Endothelial cell of umbilical vein (primary cell): Measurements from ENCODE around the gene SLC38A8. TPM values are rescaled to one million over a fixed set of nuclear protein-coding genes. Genes with fewer than 3 reads are reported as not detected.

Experiments used
- BruUV-seq: library from RNA; stranded (reverse); fragments of 400-500 nt; replicated peaks from 2 replicates; lab custom pipeline; 2021; lab: Mats Ljungman, UMichigan
- CTCF ChIA-PET: fragments of 300-600, 350-600 bp; sonication (Branson Sonifier 250); formaldehyde crosslinking; loops from one replicate; lab custom pipeline; 2021; ENCODE audit warnings: antibody characterized with exemption, inconsistent platforms; lab: Charles Lee
- POLR2A ChIA-PET: fragments of 300-600, 350-600 bp; sonication (Branson Sonifier 250); formaldehyde crosslinking; loops from one replicate; lab custom pipeline; 2021; ENCODE audit warnings: antibody characterized with exemption, inconsistent platforms; lab: Charles Lee
- DNase-seq: peaks from one replicate; pipeline ENCODE4 v3.0.0-alpha.2; 2011; ENCODE audit warnings: low read depth, low spot score
- FAIRE-seq: peaks from 2 replicates; lab custom pipeline; 2011; peaks lifted over from hg19 to GRCh38; lab: Jason Lieb, UNC
- H2AFZ ChIP-seq: 2 replicates; pipeline ENCODE4 v1.6.0; 2012; ENCODE audit warnings: low read depth, low read length, control low read depth, inconsistent platforms
- H3K27ac ChIP-seq: 2 replicates; pipeline ENCODE4 v1.5.1; 2011; ENCODE audit warnings: low read depth, mild to moderate bottlenecking, control low read depth, low read length, moderate library complexity; ENCODE audit not compliant: insufficient read depth
- H3K27me3 ChIP-seq, 2 experiments: 2 replicates each; pipeline versions ENCODE4 v1.6.0 to v1.6.1; 2011; ENCODE audit warnings: low read length in 2 of 2, mixed read lengths in 1 of 2; ENCODE audit not compliant: control insufficient read depth in 2 of 2, insufficient read depth in 2 of 2
- H3K36me3 ChIP-seq, 2 experiments: 2 replicates in 1 of 2; 3 replicates in 1 of 2; pipeline ENCODE4 v1.5.1; 2011; ENCODE audit warnings: low read length in 2 of 2, mild to moderate bottlenecking in 1 of 2, moderate library complexity in 1 of 2; ENCODE audit not compliant: control insufficient read depth in 2 of 2, insufficient read depth in 2 of 2; ENCODE audit errors: extremely low read depth in 1 of 2
- H3K4me1 ChIP-seq: 3 replicates; pipeline ENCODE4 v1.5.1; 2011; ENCODE audit warnings: mild to moderate bottlenecking, low read length; ENCODE audit not compliant: control insufficient read depth, insufficient read depth; ENCODE audit errors: extremely low read depth
- H3K4me2 ChIP-seq: 2 replicates; pipeline ENCODE4 v1.6.1; 2011; ENCODE audit warnings: low read length, control low read depth, mixed read lengths; ENCODE audit not compliant: insufficient read depth
- H3K4me3 ChIP-seq, 3 experiments: fragments of 200-600 bp in 1 of 3; sonication (generic), shearing (Covaris generic) in 1 of 3; replicated peaks in 1 of 3; 2 replicates each; pipeline ENCODE4 v1.5.1; 2011 to 2016; ENCODE audit warnings: control low read depth in 3 of 3, low read length in 3 of 3, mild to moderate bottlenecking in 2 of 3, inconsistent platforms in 1 of 3, low read depth in 1 of 3, moderate library complexity in 1 of 3; ENCODE audit not compliant: insufficient read depth in 1 of 3
- H3K79me2 ChIP-seq: 2 replicates; pipeline ENCODE4 v1.6.0; 2012; ENCODE audit warnings: low read length, inconsistent platforms; ENCODE audit not compliant: control insufficient read depth, insufficient read depth
- H3K9ac ChIP-seq: replicated peaks from 2 replicates; pipeline ENCODE3; 2011; ENCODE audit warnings: low read length, control low read depth; ENCODE audit not compliant: insufficient read depth; ENCODE audit errors: extremely low read depth
- H3K9me1 ChIP-seq: replicated peaks from 3 replicates; pipeline ENCODE4 v1.6.0; 2011; ENCODE audit warnings: mild to moderate bottlenecking, low read length; ENCODE audit not compliant: control insufficient read depth, insufficient read depth; ENCODE audit errors: extremely low read depth
- H3K9me3 ChIP-seq: replicated peaks from 2 replicates; pipeline ENCODE4 v1.5.1; 2012; ENCODE audit warnings: low read length, inconsistent platforms; ENCODE audit not compliant: control insufficient read depth, insufficient read depth
- H4K20me1 ChIP-seq: replicated peaks from 2 replicates; pipeline ENCODE3; 2011; ENCODE audit warnings: mild to moderate bottlenecking, low read length; ENCODE audit not compliant: control insufficient read depth, insufficient read depth; ENCODE audit errors: extremely low read depth
- EZH2 ChIP-seq: IDR thresholded peaks from 2 replicates; pipeline ENCODE4 v1.6.1; 2012; ENCODE audit warnings: borderline replicate concordance, low read depth, mild to moderate bottlenecking, moderate library complexity, low read length, inconsistent platforms; ENCODE audit not compliant: severe bottlenecking
- FOS ChIP-seq: IDR thresholded peaks from 2 replicates; pipeline ENCODE4 v1.6.1; 2011; ENCODE audit warnings: mild to moderate bottlenecking, low read length, moderate library complexity, borderline replicate concordance; ENCODE audit not compliant: insufficient read depth
- GATA2 ChIP-seq: IDR thresholded peaks from 2 replicates; pipeline ENCODE4 v1.7.0; 2011; ENCODE audit warnings: low read depth, mild to moderate bottlenecking, moderate library complexity, mixed read lengths, low read length; ENCODE audit not compliant: insufficient read length, insufficient read depth
- JUN ChIP-seq: IDR thresholded peaks from 2 replicates; pipeline ENCODE4 v1.6.1; 2011; ENCODE audit warnings: borderline replicate concordance, low read depth; ENCODE audit not compliant: insufficient read length, insufficient read depth
- MYC ChIP-seq: IDR thresholded peaks from one replicate; pipeline ENCODE4 v1.6.1; 2011; ENCODE audit warnings: mild to moderate bottlenecking, low read depth, low read length
- POLR2A ChIP-seq: IDR thresholded peaks from 2 replicates; pipeline ENCODE4 v1.6.1; 2012; ENCODE audit warnings: low read depth, mild to moderate bottlenecking, control low read depth, low read length
- POLR2AphosphoS5 ChIP-seq: IDR thresholded peaks from 2 replicates; pipeline ENCODE4 v1.6.1; 2012; ENCODE audit warnings: low read depth, mild to moderate bottlenecking, control low read depth, low read length, moderate library complexity; ENCODE audit not compliant: insufficient read depth
- dilution Hi-C: fragments of 300-500 bp; cut with MboI; formaldehyde crosslinking; loops from one replicate; pipeline ENCODE4 v1.15.0; 2019; ENCODE audit warnings: low sequenced_read_pairs; ENCODE audit not compliant: extremely low pct_ligation_motif_present
- intact Hi-C: fragments of 100-400 bp; cut with micrococcal nuclease; formaldehyde crosslinking; loops from one replicate; pipeline ENCODE4 v1.10.0; 2022
- polyA plus RNA-seq, 4 experiments: library from polyadenylated mRNA; depleted of rRNA in 3 of 4; stranded (reverse) in 3 of 4; unstranded in 1 of 4; fragments of >200 nt; gene quantifications; 2 replicates each; pipeline versions ENCODE4 v1.2.1 to v1.2.3, GENCODE V29; 2011 to 2012; ENCODE audit warnings: missing spikeins in 1 of 4
- total RNA-seq: library from RNA; stranded (reverse); gene quantifications from 2 replicates; pipeline ENCODE4 v1.2.3, GENCODE V29; 2021
- TF ChIP-seq, protein P1 (sequence below): IDR thresholded peaks from 2 replicates; pipeline ENCODE4 v1.6.1; 2011; ENCODE audit not compliant: insufficient read depth, insufficient read length
- TF ChIP-seq, protein P2 (sequence below), 2 donors: IDR thresholded peaks; 1 replicate in 1 of 2; 2 replicates in 1 of 2; pipeline ENCODE4 v1.5.1; 2011; ENCODE audit warnings: low read length in 2 of 2, mild to moderate bottlenecking in 2 of 2, moderate library complexity in 2 of 2, control low read depth in 1 of 2, inconsistent platforms in 1 of 2, low read depth in 1 of 2; ENCODE audit not compliant: insufficient read depth in 1 of 2; ENCODE audit errors: extremely low read depth in 1 of 2

Gene SLC38A8
- total and polyA plus RNA-seq, 2 donors (not counting 3 experiments of a cell fraction or from before 2014, with no cell fraction given) = not detected

DNA sequence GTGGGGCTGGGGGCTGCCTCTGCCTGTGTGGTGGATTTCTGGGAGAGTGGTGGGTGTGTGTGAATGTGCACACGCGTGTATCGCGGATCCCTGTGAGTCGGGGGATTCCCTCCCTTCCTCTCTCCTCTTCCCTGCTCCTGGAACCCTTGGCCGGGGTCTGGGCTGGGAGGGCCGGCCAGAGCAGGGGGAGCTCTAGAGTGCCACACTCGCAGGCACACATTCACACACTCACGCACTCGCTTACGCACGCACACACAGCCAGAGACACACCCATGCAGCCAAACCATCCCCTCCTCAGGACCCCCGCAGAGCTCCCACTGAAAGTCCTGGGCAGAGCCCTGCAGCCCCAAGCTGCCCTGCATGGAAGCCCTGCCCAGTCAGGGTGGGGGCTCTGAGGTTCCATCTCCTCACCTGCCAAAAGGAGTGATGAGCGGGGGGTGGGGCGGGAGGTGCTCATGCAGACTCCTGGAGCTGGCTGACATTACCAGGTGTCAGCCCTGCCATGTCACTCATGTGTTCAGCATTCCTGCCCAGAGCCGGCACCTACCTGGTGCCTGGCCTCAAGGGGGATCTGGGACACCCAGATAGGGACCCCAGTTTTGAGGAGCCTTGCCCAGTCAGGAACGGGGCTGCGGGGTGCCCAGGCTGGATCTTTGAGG lies 72.7 kb downstream of the SLC38A8 start:
- H3K4me3 ChIP-seq = no peak overlapping the region
- CTCF ChIA-PET = interaction anchor here (0.6 to 2.3 kb wide), 8 partner anchors 9 to 217 kb away, joined by 3 to 7 read pairs (median 4); partner anchors contain the start of gene TAF1C
- BruUV-seq = no TSS peak
- no peaks in the 10 kb centered on the region for H4K20me1 ChIP-seq
- H3K36me3 ChIP-seq = no peaks in the 10 kb centered on the region
- H3K4me2 ChIP-seq = no peak overlapping the region
- dilution Hi-C loops = no loop called here
- no peak overlapping the region for H2AFZ ChIP-seq
- H3K9me1 ChIP-seq = no peaks in the 10 kb centered on the region
- H3K4me1 ChIP-seq = no peaks in the 10 kb centered on the region
- H3K9ac ChIP-seq = no peak overlapping the region
- H3K27me3 ChIP-seq = peaks cover 5 to 8% of the 10 kb centered on the region in 2 experiments
- intact Hi-C loops = loop anchor here (5.0 kb wide), 1 partner anchor 207 kb away; no protein-coding TSS in a partner anchor
- POLR2A ChIA-PET = no interaction called here
- H3K79me2 ChIP-seq = no peaks in the 10 kb centered on the region
- H3K9me3 ChIP-seq = no peaks in the 10 kb centered on the region
- TF ChIP-seq POLR2AphosphoS5 (no peak), JUN (no peak), GATA2 (no peak), EZH2 (no peak), POLR2A (no peak), FOS (no peak), MYC (no peak)
- TF ChIP-seq, protein P1, sequence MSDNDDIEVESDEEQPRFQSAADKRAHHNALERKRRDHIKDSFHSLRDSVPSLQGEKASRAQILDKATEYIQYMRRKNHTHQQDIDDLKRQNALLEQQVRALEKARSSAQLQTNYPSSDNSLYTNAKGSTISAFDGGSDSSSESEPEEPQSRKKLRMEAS = no peak
- TF ChIP-seq, protein P2, sequence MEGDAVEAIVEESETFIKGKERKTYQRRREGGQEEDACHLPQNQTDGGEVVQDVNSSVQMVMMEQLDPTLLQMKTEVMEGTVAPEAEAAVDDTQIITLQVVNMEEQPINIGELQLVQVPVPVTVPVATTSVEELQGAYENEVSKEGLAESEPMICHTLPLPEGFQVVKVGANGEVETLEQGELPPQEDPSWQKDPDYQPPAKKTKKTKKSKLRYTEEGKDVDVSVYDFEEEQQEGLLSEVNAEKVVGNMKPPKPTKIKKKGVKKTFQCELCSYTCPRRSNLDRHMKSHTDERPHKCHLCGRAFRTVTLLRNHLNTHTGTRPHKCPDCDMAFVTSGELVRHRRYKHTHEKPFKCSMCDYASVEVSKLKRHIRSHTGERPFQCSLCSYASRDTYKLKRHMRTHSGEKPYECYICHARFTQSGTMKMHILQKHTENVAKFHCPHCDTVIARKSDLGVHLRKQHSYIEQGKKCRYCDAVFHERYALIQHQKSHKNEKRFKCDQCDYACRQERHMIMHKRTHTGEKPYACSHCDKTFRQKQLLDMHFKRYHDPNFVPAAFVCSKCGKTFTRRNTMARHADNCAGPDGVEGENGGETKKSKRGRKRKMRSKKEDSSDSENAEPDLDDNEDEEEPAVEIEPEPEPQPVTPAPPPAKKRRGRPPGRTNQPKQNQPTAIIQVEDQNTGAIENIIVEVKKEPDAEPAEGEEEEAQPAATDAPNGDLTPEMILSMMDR (IDR thresholded peaks at IDR 0.05; ENCODE audit: extremely low read depth in 1 of 2, insufficient read depth in 1 of 2, low read depth in 1 of 2, low read length in 2 of 2) = no peak
- FAIRE-seq (no peak), DNase-seq (no peak)
- no peak overlapping the region for H3K27ac ChIP-seq
